ENCODE results near the gene ST6GALNAC4. TPM values are rescaled to one million over a fixed set of nuclear protein-coding genes. Genes with fewer than 3 reads are reported as not detected.

Gene ST6GALNAC4
- total and polyA plus RNA-seq, 8 donors, result 20.7 to 89.9 (median 26.4) TPM

DNA sequence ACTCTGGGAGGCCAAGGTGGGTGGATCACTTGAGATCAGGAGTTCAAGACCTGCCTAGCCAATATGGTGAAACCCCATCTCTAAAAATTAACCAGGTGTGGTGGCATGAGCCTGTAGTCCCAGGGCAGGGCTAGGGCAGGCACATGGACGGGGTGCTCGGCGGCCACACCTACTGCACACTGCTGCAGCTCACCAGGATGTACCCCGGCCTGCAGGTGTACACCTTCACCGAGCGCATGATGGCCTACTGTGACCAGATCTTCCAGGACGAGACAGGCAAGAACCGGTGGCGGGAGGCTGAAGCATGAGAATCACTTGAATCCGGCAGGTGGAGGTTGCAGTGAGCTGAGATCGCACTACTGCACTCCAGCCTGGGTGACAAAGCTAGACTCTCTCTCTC lies 3.2 kb downstream of the ST6GALNAC4 start:
- Histone ChIP-seq H3K27me3 (no peaks in the 10 kb centered on the region), H3K36me3 (peaks cover 0 to 37% of the 10 kb centered on the region in 2 donors), H3K27ac (no peak overlapping the region), H3K9me3 (no peaks in the 10 kb centered on the region), H3K4me3 (no peak overlapping the region), H3K4me1 (peaks cover 32 to 64% of the 10 kb centered on the region in 2 donors)
- peak in 1 of 4 donors; percentile 61 for DNase-seq
- no peak for ATAC-seq
- TF ChIP-seq, protein P1, sequence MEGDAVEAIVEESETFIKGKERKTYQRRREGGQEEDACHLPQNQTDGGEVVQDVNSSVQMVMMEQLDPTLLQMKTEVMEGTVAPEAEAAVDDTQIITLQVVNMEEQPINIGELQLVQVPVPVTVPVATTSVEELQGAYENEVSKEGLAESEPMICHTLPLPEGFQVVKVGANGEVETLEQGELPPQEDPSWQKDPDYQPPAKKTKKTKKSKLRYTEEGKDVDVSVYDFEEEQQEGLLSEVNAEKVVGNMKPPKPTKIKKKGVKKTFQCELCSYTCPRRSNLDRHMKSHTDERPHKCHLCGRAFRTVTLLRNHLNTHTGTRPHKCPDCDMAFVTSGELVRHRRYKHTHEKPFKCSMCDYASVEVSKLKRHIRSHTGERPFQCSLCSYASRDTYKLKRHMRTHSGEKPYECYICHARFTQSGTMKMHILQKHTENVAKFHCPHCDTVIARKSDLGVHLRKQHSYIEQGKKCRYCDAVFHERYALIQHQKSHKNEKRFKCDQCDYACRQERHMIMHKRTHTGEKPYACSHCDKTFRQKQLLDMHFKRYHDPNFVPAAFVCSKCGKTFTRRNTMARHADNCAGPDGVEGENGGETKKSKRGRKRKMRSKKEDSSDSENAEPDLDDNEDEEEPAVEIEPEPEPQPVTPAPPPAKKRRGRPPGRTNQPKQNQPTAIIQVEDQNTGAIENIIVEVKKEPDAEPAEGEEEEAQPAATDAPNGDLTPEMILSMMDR (IDR thresholded peaks at IDR 0.05), result no peak
- intact Hi-C loops (cut with DNase I), result no loop called here

DNA sequence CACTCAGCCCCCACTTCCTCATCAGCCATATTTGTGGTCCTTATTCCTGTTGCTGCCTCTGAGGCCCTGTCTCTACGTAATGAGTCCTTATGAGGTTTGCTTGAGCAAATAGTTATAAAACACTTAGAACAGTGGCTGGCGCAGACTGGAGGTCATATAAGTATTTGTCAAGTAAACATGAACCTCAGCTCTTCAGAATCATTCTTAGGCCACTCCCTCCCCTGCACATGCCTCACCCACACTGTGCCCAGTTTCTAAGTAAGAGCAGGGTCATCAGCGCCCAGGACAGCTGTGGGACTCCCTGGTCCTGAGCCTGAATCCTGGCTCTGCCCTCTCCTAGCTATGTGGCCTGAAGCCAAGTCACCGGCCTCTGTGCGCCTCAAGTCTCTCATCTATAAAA lies 4.0 kb downstream of the ST6GALNAC4 start:
- DNase-seq (peak in 3 of 4 donors; percentile 77 to 82 (median 81)), ATAC-seq (peak; percentile 62)
- no peak overlapping the region for H3K27ac ChIP-seq
- H3K4me3 ChIP-seq, result no peak overlapping the region
- H3K9me3 ChIP-seq, result no peaks in the 10 kb centered on the region
- H3K4me1 ChIP-seq, result peaks cover 24 to 56% of the 10 kb centered on the region in 2 donors
- H3K27me3 ChIP-seq, result no peaks in the 10 kb centered on the region
- intact Hi-C loops (cut with DNase I), result no loop called here
- H3K36me3 ChIP-seq, result peaks cover 0 to 45% of the 10 kb centered on the region in 2 donors
- TF ChIP-seq, protein P1 (IDR thresholded peaks at IDR 0.05), result no peak

DNA sequence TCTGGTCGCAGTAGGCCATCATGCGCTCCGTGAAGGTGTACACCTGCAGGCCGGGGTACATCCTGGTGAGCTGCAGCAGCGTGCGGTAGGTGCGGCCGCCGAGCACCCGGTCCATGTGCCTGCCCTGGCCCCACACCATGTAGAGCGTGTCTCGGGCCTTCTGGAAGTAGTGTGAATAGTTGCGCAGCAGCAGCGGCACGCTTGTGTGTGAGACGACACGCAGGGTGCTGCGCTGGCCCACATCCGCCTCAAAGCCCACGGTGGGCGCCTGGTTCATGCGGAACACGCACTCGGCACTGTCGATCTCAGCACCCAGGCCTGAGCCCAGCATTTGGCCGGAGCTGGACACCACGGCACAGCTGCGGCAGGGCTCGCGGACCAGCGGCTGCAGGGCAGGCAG lies 4.5 kb downstream of the ST6GALNAC4 start:
- Histone ChIP-seq H3K4me1 (peaks cover 21 to 54% of the 10 kb centered on the region in 2 donors), H3K36me3 (peaks cover 0 to 50% of the 10 kb centered on the region in 2 donors), H3K9me3 (no peaks in the 10 kb centered on the region), H3K4me3 (no peak overlapping the region), H3K27ac (peak overlapping the region in 1 of 2 donors; percentile 56), H3K27me3 (no peaks in the 10 kb centered on the region)
- DNase-seq (peak in 1 of 4 donors; percentile 81), ATAC-seq (no peak)
- TF ChIP-seq, protein P1 (IDR thresholded peaks at IDR 0.05), result no peak
- intact Hi-C loops (cut with DNase I), result no loop called here

DNA sequence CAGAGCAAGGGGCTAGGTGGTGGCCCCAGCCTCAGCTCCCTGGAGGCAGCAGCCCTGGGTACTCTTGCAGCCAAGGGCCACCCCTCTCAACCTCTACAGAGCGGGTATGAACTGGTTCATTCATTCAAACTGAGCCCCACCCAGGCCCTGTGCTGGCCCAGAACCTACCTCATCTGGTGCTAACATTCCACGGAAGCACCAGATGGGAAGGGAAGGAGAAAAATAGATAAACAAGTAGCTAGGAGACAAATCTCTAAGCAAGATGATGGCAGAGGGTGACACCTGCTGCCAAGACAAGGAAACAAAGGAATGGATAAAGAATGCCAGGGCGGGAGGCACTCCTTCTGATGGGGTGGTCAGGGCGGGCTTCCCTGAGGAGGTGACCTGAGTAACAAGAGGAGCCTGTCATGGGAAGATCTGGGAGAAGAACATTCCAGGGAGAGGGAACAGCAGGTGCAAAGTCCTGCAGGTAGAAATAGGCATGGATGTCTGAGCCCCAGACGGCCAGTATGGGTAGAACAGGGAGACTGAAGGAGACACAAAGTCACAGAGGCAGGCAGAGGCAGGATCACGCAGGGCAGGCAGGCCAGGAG lies 6.1 kb downstream of the ST6GALNAC4 start:
- Histone ChIP-seq H3K4me3 (no peak overlapping the region), H3K4me1 (peaks cover 31 to 56% of the 10 kb centered on the region in 2 donors), H3K36me3 (peaks cover 0 to 50% of the 10 kb centered on the region in 2 donors), H3K27me3 (no peaks in the 10 kb centered on the region), H3K27ac (peak overlapping the region; percentile 41 to 44), H3K9me3 (no peaks in the 10 kb centered on the region)
- ATAC-seq (no peak), DNase-seq (no peak)
- TF ChIP-seq, protein P1 (IDR thresholded peaks at IDR 0.05), result no peak
- intact Hi-C loops (cut with DNase I), result no loop called here

DNA sequence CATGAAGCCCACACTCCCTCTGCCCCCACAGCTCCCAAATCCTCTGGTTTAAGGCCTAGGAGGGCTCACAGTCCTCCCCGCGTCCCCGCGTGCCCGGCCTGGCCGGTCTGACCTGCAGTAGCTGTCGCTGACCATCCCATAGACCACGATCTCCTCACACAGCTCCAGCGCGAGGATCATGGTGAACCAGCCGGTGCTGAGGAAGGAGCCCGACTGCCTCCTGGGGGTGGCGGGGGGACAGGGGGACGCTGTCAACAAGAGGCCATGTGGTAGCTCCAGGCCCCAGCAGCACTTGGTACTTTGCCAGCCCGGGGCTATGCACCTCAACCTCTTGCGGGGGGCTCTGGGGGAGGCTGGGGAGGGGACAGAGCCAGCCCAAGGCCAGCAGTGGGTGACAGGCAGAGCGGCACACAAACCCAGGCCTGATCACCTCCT lies 7.0 kb downstream of the ST6GALNAC4 start:
- DNase-seq, result peak in 1 of 4 donors; percentile 69
- H3K36me3 ChIP-seq, result peaks cover 0 to 50% of the 10 kb centered on the region in 2 donors
- intact Hi-C loops (cut with DNase I), result no loop called here
- H3K9me3 ChIP-seq, result no peaks in the 10 kb centered on the region
- H3K4me3 ChIP-seq, result no peak overlapping the region
- H3K4me1 ChIP-seq, result peaks cover 32 to 56% of the 10 kb centered on the region in 2 donors
- H3K27ac ChIP-seq, result no peak overlapping the region
- ATAC-seq, result no peak
- TF ChIP-seq, protein P1 (IDR thresholded peaks at IDR 0.05), result no peak
- H3K27me3 ChIP-seq, result no peaks in the 10 kb centered on the region
